GM19099 (cell line): ENCODE results near the gene TGFA.

Experiments
- POLR2A ChIP-seq: IDR thresholded peaks from 3 replicates; pipeline ENCODE4 v1.6.1; 2011; ENCODE audit warnings: low read depth; ENCODE audit not compliant: insufficient read length; ENCODE audit errors: extremely low read depth

TGFA gene

DNA sequence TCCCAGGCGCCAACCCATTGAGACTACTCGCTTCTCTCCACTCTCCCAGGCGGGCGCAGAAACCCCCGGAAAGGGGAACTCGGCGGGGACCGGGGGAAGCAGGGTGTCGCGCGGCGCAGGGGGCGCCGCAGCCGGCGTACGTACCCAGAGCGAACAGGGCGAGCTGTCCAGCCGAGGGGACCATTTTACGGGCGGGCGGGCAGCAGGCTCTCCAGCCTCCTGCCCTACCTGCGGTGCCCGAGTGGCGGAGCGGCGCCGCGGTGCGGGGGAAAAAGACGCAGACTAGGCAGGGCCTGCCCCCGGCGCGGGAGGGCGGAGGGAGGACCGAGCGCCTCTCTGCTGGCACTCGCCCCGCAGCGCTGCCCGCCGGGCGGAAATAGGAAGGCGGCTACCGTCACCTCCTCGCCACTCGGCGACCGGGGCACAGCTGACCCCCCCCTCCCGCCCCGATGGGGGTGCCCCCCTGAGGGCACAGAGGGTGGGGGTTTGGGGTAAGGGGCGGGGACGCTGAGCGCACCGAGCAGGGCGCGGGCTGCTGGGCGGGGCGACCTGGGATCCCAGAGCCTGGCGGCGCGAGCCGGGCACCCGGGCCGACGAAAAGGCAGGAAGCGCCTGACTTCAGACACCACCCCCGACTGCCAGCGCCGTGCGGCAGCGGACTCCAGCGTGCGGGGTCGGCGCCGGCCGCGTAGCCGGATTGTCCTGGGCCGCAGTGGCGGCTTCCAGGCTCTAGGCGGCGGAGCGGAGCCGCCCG lies at the start of gene TGFA:
Gene TGFA, minus strand, starts transcription at position 243 of the 754 bp plus-strand sequence. Its CDS starts 59 bp downstream, at position 184.
- TF ChIP-seq POLR2A: no peak

DNA sequence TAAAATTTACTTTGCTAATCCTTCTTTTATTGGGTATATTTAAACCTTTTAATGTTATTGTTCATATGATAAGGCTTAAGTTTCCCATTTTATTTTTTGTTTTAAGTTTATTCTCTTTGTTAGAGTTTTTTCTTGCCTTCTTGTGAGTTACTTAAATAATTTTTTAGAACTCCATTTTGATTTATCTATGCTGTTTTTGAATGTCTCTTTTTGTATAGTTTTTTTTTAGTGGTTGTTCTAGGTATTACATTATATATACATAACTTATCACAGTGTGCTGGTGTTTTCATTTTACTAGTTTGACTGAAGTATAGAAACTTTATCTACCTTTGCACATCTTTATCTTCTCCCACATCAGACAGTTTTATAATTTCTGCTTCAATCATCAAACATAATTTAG lies 49.4 kb upstream of the TGFA start:
- TF ChIP-seq POLR2A: no peak

- TF ChIP-seq POLR2A: no peak
Measured at GRCh38 chr2:70598197-70598596, 44.6 kb upstream of the TGFA start.

DNA sequence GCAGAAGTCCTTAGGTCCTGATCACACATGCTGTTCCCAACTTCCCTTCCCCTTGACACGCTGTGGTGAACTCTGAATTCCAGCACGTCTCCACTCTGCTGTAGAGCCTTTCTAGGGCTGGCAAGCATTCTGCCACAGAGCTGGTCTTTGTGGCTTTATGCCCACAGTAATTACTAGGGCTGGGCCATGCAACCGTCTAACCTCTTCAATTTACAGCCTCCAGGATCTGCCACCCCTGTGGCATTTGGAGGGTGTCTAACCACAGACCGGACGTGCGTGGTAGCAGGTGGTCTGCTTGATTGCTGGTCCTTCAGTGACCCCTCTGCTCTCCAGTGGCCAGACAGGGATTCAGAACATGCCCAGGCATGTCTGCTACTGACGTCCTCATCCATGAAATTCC lies 43.1 kb upstream of the TGFA start:
- no peak for TF ChIP-seq POLR2A

GRCh38 chr2:70596293-70596692 lies 42.7 kb upstream of the TGFA start:
- no peak for TF ChIP-seq POLR2A

GRCh38 chr2:70583091-70583490 lies 29.5 kb upstream of the TGFA start:
- no peak for TF ChIP-seq POLR2A

GRCh38 chr2:70580352-70580751 lies 26.7 kb upstream of the TGFA start:
- no peak for TF ChIP-seq POLR2A

DNA sequence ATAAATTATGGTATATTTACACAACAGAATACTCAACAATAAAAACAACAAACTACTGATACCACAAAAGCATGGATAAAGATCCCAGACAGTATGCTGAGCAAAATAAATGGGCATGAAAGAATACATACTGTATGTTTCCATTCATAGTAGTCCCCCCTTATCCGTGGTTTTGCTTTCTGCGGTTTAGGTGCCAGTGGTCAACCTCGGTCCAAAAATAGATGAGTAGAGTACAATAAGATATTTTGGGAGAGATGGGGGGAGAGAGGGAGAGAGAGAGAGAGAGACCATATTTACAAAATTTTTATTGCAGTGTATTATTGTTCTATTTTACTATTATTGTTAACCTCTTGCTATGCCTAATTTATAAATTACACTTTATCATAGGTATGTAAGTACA lies 21.0 kb upstream of the TGFA start:
- TF ChIP-seq POLR2A: no peak

- TF ChIP-seq POLR2A: no peak
Measured at GRCh38 chr2:70574109-70574508, 20.5 kb upstream of the TGFA start.

GRCh38 chr2:70570041-70570661 lies 16.5 kb upstream of the TGFA start:
- TF ChIP-seq POLR2A: no peak

DNA sequence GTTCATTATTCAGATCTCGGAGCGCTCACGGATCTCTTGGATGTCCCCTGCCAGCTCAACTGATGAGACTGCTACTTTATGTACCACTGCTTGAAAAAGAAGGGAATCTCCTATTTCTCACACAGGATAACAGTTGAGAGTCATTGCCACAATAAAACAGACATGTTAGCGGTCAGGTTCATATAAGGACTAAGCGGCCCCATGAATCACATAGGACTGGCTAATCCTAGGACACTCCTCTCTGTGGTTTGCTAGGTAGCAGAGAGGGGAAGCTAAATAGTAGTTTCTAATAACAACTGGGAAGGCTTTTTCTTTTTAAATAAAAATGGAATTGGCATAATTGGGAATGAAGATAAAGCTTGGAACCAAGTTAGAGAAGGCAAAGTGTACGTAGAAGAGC lies 15.9 kb upstream of the TGFA start:
- no peak for TF ChIP-seq POLR2A

DNA sequence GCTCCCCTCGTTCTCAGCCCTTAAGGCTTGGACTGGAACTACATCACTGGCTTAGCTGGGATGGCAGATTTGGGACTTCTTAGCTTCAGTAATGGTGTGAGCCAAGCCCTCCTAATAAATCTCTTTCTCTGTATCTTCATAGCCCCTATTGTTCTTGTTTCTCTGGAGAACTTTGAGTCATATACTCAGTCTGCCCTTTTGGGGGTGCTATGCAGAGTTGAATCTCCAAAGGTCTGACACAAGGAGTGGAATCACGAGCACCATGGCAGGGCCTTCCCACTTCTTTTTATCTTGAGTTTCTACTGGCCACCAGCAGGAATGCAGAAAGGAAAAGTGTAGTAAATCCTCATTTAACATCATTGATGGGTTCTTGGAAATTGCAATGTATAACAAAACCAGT lies 13.3 kb upstream of the TGFA start:
- no peak for TF ChIP-seq POLR2A

GRCh38 chr2:70566464-70566863 lies 12.8 kb upstream of the TGFA start:
- TF ChIP-seq POLR2A: no peak

DNA sequence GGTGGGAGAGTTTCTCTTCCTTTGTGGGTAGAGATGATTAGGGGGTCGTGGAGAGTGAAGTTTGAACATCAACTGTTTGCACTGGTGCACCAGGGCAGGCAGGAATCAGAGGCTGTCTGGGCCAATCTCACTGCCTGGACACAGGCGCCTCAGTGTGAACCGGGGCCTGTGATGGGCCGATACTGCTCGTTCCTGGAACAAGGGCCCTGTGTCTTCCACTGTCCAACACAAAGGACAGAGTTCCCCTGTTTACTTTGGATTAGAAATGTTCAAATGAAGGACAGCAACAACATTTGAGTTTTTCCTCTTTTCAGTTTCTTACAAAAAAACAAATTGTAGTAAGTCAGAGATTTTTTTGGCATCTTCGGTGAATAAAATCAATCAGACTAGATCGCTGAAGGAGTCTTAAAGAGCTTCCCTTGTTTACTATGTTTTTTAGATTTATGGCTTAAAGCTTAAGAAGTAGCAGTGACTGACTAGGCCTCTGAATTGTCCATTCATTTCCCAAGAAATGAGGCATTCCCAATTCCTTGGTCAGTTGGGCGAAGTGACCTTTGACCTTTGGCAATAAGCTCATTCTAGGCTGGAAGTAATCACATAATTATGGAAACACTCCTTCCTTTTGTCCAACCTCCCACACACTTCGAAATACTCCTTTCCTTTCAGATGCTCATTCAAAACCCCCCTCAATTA lies 11.6 kb upstream of the TGFA start:
- TF ChIP-seq POLR2A: no peak

DNA sequence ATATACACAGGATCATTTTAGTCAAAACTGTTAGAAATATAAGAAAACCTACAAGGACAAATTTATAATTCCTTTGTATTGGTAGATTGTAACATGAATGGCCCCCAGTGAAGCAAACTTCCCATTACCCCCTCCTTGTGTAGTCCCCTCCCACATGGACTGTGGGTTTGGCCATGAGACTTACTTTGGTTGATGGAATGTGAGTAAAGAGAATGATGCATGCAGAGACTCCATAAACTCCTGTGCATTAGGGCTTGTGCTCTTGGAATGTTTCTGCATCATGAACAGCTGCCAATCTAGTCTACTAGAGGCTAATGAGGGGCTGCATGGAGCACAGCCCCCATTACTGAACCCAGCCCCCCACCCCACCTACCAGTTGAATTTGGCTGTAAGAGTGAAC lies 8.3 kb upstream of the TGFA start:
- TF ChIP-seq POLR2A: no peak

DNA sequence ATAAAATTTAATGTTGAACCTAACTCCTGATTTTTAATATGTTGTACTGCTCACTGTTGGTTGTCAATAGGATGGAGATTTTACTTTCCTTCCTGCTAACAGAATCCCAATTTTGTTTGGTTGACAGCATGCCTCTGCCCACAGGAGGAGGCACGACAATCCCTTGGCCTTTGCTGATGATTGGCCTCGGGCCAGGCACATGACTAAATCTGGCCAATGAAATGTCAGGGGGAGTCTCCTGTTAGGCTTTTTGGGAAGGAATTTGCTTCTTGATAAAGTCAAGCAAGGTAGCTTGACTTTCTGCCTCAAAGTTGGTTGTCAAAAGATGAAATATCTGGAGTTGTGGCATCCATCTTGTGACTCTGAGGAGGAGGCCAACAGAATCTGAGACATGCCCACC lies 6.8 kb upstream of the TGFA start:
- no peak for TF ChIP-seq POLR2A

DNA sequence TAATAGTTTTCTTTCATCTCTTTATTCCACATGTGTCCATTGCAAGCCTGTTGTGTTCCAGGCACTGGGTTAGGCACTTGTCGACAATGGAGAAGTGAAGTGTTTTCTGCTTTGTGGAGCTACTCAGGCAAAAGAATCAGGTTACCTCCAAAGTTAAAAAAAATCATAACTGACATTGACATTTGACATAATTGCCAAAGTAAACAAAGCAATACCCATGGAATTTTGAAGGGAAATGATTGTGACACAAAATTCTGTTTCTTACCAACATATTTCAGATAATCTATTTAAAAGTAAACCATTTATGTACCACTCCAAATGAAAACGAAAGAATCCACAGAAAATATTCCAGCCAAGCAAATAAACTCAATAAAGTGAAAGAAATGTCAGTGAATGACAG lies 6.4 kb upstream of the TGFA start:
- TF ChIP-seq POLR2A: no peak

DNA sequence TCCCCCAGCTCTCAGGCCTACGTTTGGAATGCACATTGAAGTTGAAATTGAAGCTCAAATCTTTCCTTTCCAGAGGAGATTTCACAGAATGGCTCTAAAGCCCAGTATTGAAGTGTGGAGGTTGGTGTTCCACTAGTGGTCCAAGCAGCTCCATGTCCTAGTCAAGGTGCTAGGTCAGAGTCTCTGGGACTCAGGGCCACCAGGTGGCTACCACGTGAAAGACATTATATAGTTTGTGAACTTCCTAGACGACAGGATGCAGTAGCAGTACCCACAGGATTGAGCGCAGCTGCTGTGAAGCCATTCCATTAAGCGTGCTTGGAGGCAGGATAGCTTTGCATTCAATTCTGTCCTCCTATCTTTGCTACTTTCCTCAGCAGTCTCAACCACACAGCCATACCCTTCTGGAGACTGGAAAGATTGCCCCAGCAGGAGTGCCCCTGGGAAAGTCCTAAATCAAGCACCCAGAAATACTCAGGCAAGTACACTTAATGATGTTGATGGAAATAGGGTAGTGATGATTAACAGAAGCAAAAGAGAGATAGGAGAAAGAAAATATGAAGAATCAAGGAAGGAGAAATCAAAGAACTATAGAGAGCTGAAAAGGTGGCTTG lies 4.7 kb upstream of the TGFA start:
- no peak for TF ChIP-seq POLR2A
